ENCODE measurements around the gene RRP1.
A peak's percentile ranks its signal among the peaks of the same experiment; 100 is the strongest.

The RRP1 gene

DNA sequence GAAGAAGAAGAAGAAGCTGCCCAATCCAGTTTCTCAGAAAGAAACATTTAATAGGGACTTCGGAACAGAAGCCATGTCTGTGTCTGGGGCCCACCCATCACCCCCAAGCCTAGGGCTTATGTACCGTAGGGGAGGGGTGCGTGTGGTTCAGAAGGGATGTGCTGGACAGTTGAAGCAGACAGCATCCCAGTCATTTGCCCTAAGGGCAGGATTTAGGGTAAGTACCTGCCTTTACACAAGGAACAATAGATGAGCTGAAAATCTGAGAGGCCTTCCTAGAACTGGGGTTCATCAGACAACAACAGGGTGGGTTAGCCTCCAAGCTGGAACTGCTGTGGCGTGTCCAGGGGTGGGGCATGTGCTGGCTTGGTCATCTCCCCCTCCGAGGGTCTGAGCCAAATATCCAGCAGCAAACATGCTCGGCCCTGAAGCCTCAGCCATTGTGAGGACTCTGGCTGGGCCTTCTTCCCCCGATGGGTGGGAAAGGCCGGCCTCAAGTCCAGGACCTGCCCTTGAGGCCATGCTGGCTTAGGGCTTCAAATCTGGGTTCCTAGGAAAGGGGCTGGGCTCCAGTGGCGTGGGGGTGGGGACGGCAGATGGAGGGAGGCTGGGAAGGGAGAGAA lies 25.4 kb upstream of the RRP1 start:
- Histone ChIP-seq H3K27ac (ENCODE audit: poor library complexity, severe bottlenecking) (peak overlapping the region; percentile 66), H3K4me1 (ENCODE audit: insufficient read depth, poor library complexity, severe bottlenecking) (peaks cover 28% of the 10 kb centered on the region), H3K9me3 (ENCODE audit: severe bottlenecking) (no peaks in the 10 kb centered on the region), H3K36me3 (ENCODE audit: low read depth) (peaks cover 34% of the 10 kb centered on the region), H3K27me3 (ENCODE audit: insufficient read depth, poor library complexity, severe bottlenecking) (no peaks in the 10 kb centered on the region), H3K4me3 (ENCODE audit: severe bottlenecking) (no peak overlapping the region)
- no peak for ATAC-seq (ENCODE audit: low read depth)
- TF ChIP-seq, protein P1, sequence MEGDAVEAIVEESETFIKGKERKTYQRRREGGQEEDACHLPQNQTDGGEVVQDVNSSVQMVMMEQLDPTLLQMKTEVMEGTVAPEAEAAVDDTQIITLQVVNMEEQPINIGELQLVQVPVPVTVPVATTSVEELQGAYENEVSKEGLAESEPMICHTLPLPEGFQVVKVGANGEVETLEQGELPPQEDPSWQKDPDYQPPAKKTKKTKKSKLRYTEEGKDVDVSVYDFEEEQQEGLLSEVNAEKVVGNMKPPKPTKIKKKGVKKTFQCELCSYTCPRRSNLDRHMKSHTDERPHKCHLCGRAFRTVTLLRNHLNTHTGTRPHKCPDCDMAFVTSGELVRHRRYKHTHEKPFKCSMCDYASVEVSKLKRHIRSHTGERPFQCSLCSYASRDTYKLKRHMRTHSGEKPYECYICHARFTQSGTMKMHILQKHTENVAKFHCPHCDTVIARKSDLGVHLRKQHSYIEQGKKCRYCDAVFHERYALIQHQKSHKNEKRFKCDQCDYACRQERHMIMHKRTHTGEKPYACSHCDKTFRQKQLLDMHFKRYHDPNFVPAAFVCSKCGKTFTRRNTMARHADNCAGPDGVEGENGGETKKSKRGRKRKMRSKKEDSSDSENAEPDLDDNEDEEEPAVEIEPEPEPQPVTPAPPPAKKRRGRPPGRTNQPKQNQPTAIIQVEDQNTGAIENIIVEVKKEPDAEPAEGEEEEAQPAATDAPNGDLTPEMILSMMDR (IDR thresholded peaks at IDR 0.05; ENCODE audit: poor library complexity, severe bottlenecking), result no peak
- no peak for DNase-seq (ENCODE audit: low spot score)

DNA sequence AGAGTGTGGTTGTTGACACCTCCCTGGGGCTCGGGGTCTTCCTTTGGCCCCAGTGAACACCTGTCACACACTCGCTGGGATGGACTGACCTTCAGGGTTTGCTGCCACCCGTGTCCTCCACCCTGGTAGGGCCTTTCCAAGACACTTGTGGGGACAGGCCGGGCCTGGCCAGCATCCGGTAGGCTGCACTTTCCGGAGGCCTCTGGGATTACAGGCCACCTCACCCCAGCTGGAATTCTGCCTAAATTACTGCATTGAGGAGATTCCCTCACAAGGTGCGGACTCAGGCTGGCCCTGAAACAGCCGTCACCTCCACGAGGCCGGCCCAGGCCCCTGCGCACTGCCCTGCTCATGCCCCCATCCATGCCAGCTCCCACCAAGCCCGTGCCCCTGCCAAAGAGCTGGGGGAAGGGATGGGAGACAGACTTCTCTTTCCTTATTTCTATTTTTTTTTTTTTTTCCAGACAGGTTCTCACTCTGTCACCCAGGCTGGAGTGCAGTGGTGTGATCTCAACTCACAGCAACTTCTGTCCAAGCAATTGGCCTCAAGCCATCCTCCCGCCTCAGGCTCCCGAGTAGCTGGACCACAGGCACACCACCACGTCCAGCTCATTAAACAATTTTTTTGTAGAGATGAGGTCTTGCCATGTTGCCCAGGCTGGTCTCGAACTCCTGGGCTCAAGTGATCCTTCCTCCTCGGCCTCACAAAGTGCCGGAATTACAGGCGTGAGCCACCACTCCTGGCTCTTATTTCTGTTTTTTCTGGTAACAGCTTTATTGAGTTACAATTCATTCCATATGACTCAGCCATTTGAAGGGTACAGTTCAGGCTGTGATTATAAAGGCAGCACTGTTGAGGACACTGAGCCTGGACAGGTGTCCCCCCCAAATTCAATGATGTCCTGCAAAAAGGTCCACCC lies 24.5 kb upstream of the RRP1 start:
- peak overlapping the region; percentile 66 for H3K27ac ChIP-seq (ENCODE audit: poor library complexity, severe bottlenecking)
- peaks cover 28% of the 10 kb centered on the region for H3K4me1 ChIP-seq (ENCODE audit: insufficient read depth, poor library complexity, severe bottlenecking)
- H3K27me3 ChIP-seq (ENCODE audit: insufficient read depth, poor library complexity, severe bottlenecking), result no peaks in the 10 kb centered on the region
- DNase-seq (ENCODE audit: low spot score) (no peak), ATAC-seq (ENCODE audit: low read depth) (no peak)
- H3K4me3 ChIP-seq (ENCODE audit: severe bottlenecking), result no peak overlapping the region
- no peaks in the 10 kb centered on the region for H3K9me3 ChIP-seq (ENCODE audit: severe bottlenecking)
- TF ChIP-seq, protein P1 (IDR thresholded peaks at IDR 0.05; ENCODE audit: poor library complexity, severe bottlenecking), result no peak
- peaks cover 28% of the 10 kb centered on the region for H3K36me3 ChIP-seq (ENCODE audit: low read depth)

DNA sequence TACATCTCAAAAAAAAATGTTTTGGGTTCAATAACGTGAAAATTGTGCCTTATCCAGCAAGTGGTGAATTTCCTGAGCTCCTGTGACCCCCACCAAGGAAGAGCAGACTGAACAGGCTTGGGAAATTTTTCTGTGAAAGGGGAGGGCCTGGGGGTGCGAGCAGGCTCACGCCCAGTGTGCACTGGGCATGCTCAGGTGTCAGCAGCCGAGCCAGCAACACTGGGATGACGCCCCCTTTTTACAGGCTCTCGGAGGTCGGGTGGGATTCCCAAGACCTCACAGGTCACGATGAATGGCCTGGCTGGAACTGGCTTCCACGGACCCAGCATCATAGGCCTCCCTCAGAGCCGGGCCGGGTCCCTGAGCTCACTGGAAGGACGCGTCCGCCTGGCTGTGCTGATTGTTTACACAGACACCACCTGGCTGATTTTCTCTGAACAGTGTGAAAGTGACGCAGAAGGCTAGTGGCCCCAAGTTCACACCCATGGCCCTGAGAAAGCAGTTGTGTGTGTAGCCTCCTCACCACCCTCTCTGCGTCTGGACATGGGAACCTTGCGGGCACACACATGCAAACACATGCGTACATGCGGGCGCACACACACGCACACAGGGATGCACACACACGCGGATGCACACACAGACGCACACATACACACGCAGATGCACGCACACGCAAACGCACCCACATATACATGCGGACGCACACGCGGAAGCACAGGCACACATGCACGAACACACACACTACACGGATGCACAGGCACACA lies 22.5 kb upstream of the RRP1 start:
- Histone ChIP-seq H3K4me3 (ENCODE audit: severe bottlenecking) (no peak overlapping the region), H3K27ac (ENCODE audit: poor library complexity, severe bottlenecking) (peak overlapping the region; percentile 82), H3K9me3 (ENCODE audit: severe bottlenecking) (no peaks in the 10 kb centered on the region), H3K36me3 (ENCODE audit: low read depth) (peaks cover 13% of the 10 kb centered on the region), H3K4me1 (ENCODE audit: insufficient read depth, poor library complexity, severe bottlenecking) (peaks cover 28% of the 10 kb centered on the region), H3K27me3 (ENCODE audit: insufficient read depth, poor library complexity, severe bottlenecking) (no peaks in the 10 kb centered on the region)
- no peak for DNase-seq (ENCODE audit: low spot score)
- TF ChIP-seq, protein P1 (IDR thresholded peaks at IDR 0.05; ENCODE audit: poor library complexity, severe bottlenecking), result no peak
- ATAC-seq (ENCODE audit: low read depth), result no peak

DNA sequence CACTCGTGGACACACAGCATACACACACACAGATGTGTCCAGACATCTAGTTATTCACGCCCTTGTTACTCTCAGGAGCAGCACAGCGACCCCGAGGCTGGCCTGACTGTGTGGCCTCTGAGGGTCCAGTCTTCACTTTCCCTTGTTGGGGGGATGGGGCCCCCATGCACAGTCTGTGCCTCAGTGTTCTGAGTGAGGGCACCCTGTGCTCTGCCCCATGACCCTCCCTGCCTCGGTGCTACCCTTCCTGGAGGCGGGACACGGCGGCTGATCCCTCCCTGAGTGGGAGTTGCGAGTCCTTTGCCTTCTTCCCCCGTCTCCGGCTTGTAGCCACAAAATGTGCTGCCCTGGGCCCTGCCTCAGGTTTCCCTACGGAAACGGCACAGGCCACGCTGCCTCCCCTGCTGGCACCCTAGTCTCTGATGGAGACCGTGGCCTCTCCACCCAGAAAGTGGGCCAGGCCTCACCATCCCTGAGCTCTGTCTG lies 21.8 kb upstream of the RRP1 start:
- TF ChIP-seq, protein P1 (IDR thresholded peaks at IDR 0.05; ENCODE audit: poor library complexity, severe bottlenecking), result no peak
- no peak for ATAC-seq (ENCODE audit: low read depth)
- peaks cover 8% of the 10 kb centered on the region for H3K36me3 ChIP-seq (ENCODE audit: low read depth)
- no peaks in the 10 kb centered on the region for H3K9me3 ChIP-seq (ENCODE audit: severe bottlenecking)
- DNase-seq (ENCODE audit: low spot score), result no peak
- no peak overlapping the region for H3K4me3 ChIP-seq (ENCODE audit: severe bottlenecking)
- no peaks in the 10 kb centered on the region for H3K27me3 ChIP-seq (ENCODE audit: insufficient read depth, poor library complexity, severe bottlenecking)
- H3K4me1 ChIP-seq (ENCODE audit: insufficient read depth, poor library complexity, severe bottlenecking), result peaks cover 28% of the 10 kb centered on the region
- peak overlapping the region; percentile 82 for H3K27ac ChIP-seq (ENCODE audit: poor library complexity, severe bottlenecking)
